Stimulated activated CD4-positive, alpha-beta T cell treated with anti-CD3 and anti-CD28 coated beads, Interleukin-12 subunit alpha, Interleukin-12 subunit beta, amount 100 ng/mL, for 24 hours (primary cell): ENCODE data around the gene CD99.
"Not testable (repeated sequence)": the region's sequence is repeated elsewhere in the genome, so short reads cannot be mapped to it uniquely, and the experiment has no call there.

Experiments used
- DNase-seq, 2 experiments: peaks; one replicate each; pipeline ENCODE4 v3.0.0-alpha.2; 2020; ENCODE audit warnings: low read depth in 2 of 2

The CD99 gene

DNA sequence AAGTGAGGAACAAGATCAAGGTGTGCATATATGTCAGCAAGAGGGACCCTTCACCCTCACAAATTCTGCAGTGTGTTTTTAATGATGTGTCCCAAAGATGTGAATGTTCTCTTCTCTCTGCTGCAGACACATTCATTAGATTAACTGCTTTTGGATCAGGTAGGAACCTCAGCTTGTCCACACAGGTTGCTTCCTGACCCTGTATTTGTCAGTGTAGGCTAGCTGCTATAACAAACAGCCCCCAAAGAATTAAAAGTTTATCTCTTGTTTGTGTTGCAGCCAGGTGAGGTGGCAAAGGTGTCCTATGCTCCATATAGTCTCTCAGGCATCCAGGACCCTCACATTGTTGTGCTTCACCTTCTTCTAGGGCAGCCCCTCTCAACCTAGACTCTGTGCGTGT is 78.5 kb downstream of the CD99 start:
- DNase-seq: no peak

DNA sequence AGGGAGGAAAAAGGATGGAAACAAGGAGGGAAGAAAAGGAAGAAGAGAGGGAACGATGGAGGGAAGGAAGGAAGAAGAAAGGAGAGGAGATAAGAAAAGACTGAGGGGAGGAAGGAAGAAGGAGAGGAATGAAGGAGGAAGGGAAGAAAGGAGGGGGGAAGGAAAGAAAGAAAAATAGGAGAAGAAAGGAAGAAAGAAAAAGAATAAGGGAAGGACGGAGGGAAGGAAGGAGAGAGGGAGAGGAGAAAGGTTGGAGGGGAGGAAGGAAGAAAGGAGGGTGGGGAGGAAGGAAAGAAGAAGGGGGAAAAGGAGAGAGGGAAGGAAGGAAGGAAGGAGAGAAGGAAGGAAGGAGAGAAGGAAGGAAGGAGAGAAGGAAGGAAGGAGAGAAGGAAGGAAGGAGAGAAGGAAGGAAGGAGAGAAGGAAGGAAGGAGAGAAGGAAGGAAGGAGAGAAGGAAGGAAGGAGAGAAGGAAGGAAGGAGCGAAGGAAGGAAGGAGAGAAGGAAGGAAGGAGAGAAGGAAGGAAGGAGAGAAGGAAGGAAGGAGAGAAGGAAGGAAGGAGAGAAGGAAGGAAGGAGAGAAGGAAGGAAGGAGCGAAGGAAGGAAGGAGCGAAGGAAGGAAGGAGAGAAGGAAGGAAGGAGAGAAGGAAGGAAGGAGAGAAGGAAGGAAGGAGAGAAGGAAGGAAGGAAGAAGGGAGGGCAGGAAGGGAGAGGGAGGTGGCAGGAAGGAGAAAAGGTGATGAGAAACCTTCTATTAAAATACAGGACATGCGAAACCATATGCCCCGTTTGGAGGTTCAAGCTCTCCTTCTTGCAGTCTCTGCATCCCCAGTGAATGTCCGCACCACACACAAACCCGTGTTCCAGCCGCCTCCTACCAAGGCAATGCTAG is 82.3 kb downstream of the CD99 start:
- DNase-seq: not testable (repeated sequence)

DNA sequence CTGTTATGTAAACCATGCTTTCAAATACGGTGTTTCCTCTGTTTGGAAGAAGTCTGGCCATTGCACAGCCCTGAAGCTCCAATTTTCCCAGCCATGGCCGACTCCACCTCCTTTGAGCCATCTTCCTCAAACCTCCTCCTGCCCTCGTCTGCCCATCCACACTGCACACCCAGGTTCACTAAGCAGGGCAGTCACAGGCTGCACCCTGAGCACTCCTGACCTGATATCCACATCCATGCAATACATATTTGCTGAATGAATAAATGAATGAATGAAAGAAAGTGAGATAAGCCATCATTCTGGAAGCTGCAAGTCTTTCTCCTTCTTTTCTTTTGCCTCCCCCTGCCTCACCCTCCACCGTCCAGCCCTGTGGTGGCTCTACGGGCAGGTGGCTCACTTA is 83.0 kb downstream of the CD99 start:
- no peak for DNase-seq

DNA sequence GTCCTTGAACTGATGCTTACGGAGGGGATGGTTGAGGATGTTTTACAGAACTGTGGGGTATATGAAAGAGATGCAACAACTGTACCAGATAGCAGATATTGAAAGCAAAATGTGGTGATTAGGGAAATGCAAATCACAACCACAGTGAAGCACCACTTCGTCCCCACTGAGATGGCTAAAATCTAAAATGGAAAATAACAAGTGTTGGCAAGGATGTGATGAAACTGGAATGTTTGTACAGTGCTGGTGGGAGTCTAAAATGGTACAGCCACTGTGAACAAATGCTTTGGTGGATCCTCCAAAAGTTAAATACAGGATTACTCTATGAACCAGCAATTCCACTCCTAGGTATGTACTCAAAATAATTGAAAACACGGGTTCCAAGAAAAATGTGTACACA is 83.7 kb downstream of the CD99 start:
- no peak for DNase-seq

DNA sequence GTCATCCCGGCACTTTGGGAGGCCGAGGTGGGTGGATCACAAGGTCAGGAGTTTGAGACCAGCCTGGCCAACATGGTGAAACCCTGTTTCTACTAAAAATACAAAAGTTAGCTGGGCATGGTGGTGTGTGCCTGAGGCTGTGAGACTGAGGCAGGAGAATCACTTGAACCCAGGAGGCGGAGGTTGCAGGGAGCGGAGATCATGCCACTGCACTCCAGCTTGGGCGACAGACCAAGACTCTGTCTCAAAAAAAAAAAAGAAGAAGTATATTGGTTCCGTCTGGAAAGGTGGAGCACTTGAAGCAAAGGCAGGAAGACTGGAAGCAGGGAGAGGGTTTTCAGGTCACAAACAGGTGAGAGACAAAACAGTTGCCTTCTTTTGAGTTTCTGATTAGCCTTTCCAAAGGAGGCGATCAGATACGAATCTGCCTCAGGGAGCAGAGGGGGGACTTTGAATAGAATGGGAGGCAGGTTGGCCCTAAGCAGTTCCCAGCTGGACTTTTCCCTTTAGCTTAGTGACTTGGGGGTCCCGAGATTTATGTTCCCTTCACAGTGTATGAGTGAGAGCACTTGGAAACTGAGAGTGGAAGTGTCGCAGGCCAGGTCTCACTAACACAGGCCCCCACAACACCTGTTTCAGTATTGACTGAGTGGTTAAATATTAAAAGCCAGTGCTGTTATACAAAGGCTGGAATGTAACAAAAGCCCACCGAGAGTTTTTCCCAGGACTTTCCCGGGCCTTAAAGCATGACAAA is 89.6 kb downstream of the CD99 start:
- DNase-seq: not testable (repeated sequence)

DNA sequence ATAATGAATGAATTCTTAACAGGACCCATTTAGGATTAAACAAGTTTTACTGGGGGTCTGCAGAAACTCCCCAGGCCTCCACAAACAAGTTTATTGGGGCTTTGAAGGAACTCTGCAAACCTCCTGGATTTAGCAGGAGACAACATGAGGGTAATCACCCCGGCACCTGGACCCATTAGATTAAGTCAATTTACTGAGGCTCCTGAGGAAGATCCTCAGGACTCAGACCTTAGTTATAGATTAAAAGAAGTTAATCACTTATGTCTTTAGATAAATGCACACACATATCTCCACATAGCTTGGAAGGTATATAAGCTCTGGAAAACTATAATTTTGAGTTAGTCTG is 90.1 kb downstream of the CD99 start:
- DNase-seq: no peak

DNA sequence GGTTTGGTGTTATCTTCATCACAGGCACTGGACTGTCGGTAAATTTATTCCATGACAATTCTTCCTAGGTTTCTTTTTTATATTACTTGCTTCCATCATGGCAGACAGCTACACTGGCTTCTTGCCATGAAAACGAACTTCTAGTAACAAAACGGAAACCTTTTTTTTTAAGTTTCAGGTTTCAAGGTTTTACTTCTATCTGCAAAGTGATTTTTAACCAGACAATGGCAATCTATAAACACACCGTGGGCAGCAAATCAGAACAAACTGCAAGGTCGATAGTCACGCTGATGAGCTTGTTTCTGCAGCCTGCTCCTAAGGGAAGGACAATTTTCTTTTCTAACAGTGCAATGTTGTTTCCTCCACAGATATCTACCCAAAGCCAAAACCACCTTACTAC is 90.6 kb downstream of the CD99 start:
- no peak for DNase-seq

DNA sequence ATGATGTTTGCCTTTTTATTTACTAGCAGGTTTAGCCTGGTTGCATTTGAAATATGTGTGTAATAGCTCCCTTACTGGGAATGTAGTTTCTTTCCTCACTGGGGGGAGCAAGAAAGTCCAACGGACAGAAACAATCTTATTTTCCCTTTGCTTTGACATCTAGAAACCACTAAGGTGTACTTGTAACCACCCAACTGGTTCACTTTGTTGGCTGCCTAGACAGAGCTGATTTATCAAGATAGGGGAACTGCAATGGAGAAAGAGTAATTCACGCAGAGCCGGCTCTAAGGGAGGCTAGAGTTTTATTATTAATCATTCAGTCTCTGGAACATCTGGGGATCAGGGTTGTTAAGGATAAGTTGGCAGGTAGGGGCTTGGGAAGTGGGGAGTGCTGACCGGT is 91.1 kb downstream of the CD99 start:
- DNase-seq: no peak

DNA sequence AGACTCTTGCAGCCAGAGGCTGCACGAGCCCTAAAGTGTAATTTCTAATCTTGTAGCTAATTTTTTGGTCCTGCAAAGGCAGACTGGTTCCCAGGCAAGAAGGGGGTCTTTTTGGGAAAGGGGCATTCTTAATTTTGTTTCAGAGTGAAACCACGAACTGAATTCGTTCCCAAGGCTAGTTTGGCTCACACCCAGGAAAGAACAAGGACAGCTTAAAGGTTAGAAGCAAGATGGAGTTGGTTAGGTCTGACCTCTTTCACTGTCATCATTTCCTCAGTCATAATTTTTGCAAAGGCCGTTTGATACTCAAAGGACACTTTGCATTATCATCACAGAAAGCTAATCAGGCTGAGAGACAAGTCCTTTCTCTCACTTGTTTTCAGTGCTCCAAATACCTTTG is 91.7 kb downstream of the CD99 start:
- no peak for DNase-seq

DNA sequence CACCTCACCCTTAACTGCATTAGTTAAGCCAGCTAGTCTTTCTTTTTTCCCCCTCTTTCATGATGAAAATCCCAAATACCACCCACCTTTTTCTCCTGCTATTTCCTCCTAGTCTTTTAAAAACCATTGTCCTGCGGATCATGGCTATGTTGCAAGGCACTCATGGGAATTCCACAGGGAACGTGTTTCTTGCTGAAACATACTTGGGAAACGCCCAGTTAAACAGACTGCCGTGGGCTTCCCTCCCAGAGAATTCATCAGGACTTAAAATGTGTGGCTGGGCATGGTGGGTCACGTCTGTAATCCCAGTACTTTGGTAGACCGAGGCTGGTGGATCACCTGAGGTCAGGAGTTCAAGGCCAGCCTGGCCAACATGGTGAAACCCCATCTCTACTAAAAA is 92.9 kb downstream of the CD99 start:
- no peak for DNase-seq

DNA sequence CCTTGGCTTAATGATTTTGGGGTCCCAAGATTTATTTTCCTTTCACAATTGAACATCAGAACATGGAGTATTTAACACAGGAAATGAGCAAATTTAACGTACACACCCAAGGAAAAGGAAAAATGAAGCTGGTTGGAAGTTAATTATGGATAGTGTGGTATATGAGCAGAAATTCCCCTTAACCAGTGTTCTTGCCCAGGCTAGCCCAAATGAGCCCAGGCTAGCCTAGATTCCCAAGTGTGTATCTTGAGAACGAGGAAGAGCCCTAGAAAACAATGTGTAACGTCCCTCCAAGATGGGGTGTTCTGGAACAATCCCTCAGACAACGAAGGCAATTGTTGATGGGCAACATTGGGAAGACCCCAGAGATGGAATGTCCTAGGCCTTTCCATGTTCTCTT is 94.4 kb downstream of the CD99 start:
- DNase-seq: no peak

DNA sequence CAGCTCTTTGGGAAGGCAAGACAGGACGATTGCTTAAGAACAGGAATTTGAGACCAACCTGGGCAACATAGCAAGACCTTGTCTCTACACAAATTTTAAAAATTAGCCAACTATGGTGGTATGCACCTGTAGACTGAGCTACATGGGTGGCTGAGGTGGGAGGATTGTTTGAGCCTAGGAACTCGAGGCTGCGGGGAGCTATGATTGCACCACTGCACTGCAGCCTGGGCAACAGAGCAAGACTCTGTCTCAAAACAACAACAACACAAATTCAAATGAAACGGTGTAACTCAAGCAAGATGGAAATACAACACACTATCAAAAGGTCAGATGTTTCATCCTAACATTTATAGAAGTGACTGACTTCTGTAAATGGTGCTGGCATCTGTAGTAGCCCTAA is 97.9 kb downstream of the CD99 start:
- no peak for DNase-seq

DNA sequence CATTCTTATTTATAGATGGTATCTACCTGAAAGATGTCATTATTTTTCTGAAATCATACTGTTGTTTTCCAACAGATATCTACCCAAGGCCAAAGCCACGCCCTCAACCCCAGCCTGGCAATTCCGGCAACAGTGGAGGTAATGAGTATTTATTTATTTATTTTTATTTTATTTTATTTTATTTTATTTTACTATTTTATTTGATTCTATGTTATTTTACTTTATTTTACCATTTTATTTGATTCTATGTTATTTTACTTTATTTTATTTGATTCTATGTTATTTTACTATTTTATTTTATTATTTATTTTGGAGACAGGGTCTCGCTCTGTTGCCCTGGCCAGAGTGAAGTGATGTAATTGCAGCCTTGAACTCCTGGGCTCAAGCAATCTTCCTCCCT is 98.5 kb downstream of the CD99 start:
- DNase-seq: no peak
